HCT116 (cell line): ENCODE results near the gene CST6.
A peak's percentile ranks its signal among the peaks of the same experiment; 100 is the strongest.

Experiments used
- CBX3 ChIP-seq: IDR thresholded peaks from 2 replicates; pipeline ENCODE4 v1.6.1; 2012; ENCODE audit warnings: low read depth
- CEBPB ChIP-seq: IDR thresholded peaks from 2 replicates; pipeline ENCODE4 v1.6.1; 2012; ENCODE audit warnings: low read depth
- EZH2 ChIP-seq: fragments of 200-600 bp; sonication (generic); IDR thresholded peaks from 2 replicates; pipeline ENCODE4 v1.6.1; 2017; ENCODE audit warnings: antibody characterized with exemption, mixed run types
- POLR2A ChIP-seq: IDR thresholded peaks from 2 replicates; pipeline ENCODE4 v1.7.0; 2011; ENCODE audit warnings: borderline replicate concordance; ENCODE audit not compliant: insufficient read depth, insufficient read length; ENCODE audit errors: extremely low read depth
- POLR2AphosphoS5 ChIP-seq: IDR thresholded peaks from 2 replicates; pipeline ENCODE4 v1.6.1; 2011; ENCODE audit warnings: mild to moderate bottlenecking, low read depth, low read length, moderate library complexity
- TF ChIP-seq, protein P1 (sequence below), 3 experiments: fragments of 200-600 bp in 1 of 3; sonication (generic) in 1 of 3; IDR thresholded peaks in 2 of 3; conservative IDR thresholded peaks in 1 of 3; 2 replicates each; pipeline ENCODE4 v1.5.1; 2012 to 2017; ENCODE audit warnings: low read depth in 2 of 3, low read length in 2 of 3, antibody characterized with exemption in 1 of 3, borderline replicate concordance in 1 of 3, control low read depth in 1 of 3, mild to moderate bottlenecking in 1 of 3, mixed read lengths in 1 of 3, mixed run types in 1 of 3, moderate library complexity in 1 of 3; ENCODE audit not compliant: insufficient read depth in 1 of 3
- TF ChIP-seq, protein P2 (sequence below): IDR thresholded peaks from 2 replicates; pipeline ENCODE4 v1.6.1; 2012

DNA sequence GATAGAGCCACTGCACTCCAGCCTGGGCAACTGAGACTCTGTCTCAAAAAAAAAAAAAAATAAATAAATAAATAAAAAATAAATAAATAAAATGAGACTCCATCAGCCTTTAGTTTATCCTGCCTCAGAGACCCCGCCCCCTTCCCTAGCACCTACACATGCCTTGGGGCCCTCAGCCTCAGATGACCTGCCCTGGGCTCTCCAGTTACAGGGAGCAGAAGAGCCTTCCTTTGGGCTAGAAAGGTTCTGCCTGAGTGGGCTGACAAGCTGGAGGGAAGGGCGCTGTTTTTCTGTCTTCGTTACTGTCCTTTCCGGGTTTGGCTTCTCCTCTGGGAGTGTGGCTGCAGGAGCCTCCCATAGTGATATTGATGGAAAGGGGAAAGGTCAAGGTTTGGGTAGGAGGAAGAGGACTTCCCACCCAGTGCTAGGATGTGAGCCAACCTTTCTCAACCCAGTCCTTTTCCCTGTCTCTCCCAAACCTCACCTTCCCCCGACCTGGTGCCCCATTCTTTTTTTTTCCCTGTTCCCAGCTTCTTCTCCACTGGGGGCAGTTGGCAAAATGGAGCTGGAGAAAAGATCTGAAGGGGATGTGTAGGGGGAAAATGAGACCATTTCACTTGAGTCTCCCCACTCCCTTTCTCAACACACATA, 38.9 kb downstream of the CST6 start:
- TF ChIP-seq POLR2A (no peak), POLR2AphosphoS5 (no peak), CBX3 (no peak), CEBPB (no peak), EZH2 (no peak)
- TF ChIP-seq, protein P1, sequence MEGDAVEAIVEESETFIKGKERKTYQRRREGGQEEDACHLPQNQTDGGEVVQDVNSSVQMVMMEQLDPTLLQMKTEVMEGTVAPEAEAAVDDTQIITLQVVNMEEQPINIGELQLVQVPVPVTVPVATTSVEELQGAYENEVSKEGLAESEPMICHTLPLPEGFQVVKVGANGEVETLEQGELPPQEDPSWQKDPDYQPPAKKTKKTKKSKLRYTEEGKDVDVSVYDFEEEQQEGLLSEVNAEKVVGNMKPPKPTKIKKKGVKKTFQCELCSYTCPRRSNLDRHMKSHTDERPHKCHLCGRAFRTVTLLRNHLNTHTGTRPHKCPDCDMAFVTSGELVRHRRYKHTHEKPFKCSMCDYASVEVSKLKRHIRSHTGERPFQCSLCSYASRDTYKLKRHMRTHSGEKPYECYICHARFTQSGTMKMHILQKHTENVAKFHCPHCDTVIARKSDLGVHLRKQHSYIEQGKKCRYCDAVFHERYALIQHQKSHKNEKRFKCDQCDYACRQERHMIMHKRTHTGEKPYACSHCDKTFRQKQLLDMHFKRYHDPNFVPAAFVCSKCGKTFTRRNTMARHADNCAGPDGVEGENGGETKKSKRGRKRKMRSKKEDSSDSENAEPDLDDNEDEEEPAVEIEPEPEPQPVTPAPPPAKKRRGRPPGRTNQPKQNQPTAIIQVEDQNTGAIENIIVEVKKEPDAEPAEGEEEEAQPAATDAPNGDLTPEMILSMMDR (IDR thresholded peaks at IDR 0.05 in 2 of 3, conservative IDR thresholded peaks at IDR 0.05 in 1 of 3; ENCODE audit: borderline replicate concordance in 1 of 3, insufficient read depth in 1 of 3, low read depth in 2 of 3, low read length in 2 of 3): peak in 2 of 3 experiments; percentile 7 to 14; a peak in 1 of 6 replicates
- TF ChIP-seq, protein P2, sequence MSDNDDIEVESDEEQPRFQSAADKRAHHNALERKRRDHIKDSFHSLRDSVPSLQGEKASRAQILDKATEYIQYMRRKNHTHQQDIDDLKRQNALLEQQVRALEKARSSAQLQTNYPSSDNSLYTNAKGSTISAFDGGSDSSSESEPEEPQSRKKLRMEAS: no peak
